NOMO-1 treated with dmso at 0.1 percent for 144 hours (cell line): ENCODE data around the gene TREML4.
"Not testable (repeated sequence)": the region's sequence is repeated elsewhere in the genome, so short reads cannot be mapped to it uniquely, and the experiment has no call there.

Source experiments
- DNase-seq: peaks from one replicate; lab custom pipeline; 2025; ENCODE audit not compliant: unreplicated experiment; lab: John Stamatoyannopoulos, UW

TREML4 gene

GRCh38 chr6:41228096-41228495 is at the start of gene TREML4:
TREML4 (plus strand) TSS chr6:41228349; CDS start chr6:41228428, 79 bp downstream.
- DNase-seq: peak; percentile 10

GRCh38 chr6:41179163-41179562 is 49.0 kb upstream of the TREML4 start:
- no peak for DNase-seq

- no peak for DNase-seq
These were observed 46.6 kb upstream of the TREML4 start for GRCh38 chr6:41181566-41181965.

GRCh38 chr6:41182069-41183034 is 45.8 kb upstream of the TREML4 start:
- DNase-seq: peak; percentile 88

GRCh38 chr6:41184761-41185160 is 43.4 kb upstream of the TREML4 start:
- DNase-seq: no peak

- DNase-seq: no peak
These were observed 42.1 kb upstream of the TREML4 start for GRCh38 chr6:41186031-41186562.

GRCh38 chr6:41187924-41188886 is 39.9 kb upstream of the TREML4 start:
- DNase-seq: no peak

GRCh38 chr6:41189046-41189445 is 39.1 kb upstream of the TREML4 start:
- DNase-seq: not testable (repeated sequence)

- no peak for DNase-seq
These were observed 38.2 kb upstream of the TREML4 start for GRCh38 chr6:41189967-41190366.

GRCh38 chr6:41190791-41191190 is 37.4 kb upstream of the TREML4 start:
- no peak for DNase-seq

GRCh38 chr6:41191569-41191968 is 36.6 kb upstream of the TREML4 start:
- no peak for DNase-seq

GRCh38 chr6:41193171-41193734 is 34.9 kb upstream of the TREML4 start:
- no peak for DNase-seq

GRCh38 chr6:41193884-41194283 is 34.3 kb upstream of the TREML4 start:
- no peak for DNase-seq

- DNase-seq: no peak
These were observed 33.8 kb upstream of the TREML4 start for GRCh38 chr6:41194386-41194785.

- DNase-seq: no peak
These were observed 30.9 kb upstream of the TREML4 start for GRCh38 chr6:41197234-41197633.

- no peak for DNase-seq
These were observed 28.4 kb upstream of the TREML4 start for GRCh38 chr6:41199552-41200246.

GRCh38 chr6:41200296-41200900 is 27.8 kb upstream of the TREML4 start:
- peak; percentile 49 for DNase-seq

GRCh38 chr6:41200901-41201763 is 27.0 kb upstream of the TREML4 start, which contains the start of gene TREML2:
TREML2 (minus strand) TSS chr6:41201149; CDS start chr6:41201008, 141 bp downstream.
- DNase-seq: peak; percentile 41

- no peak for DNase-seq
These were observed 26.4 kb upstream of the TREML4 start for GRCh38 chr6:41201764-41202173.
